Hematopoietic multipotent progenitor cell treated with erythropoietin and hydrocortisone succinate and interleukin-3 and kit ligand, for 17 days (in vitro differentiated cells): Measurements from ENCODE around the gene TMEM259.

Experiments used
- DNase-seq: peaks from one replicate; pipeline ENCODE4 v3.0.0-alpha.2; 2015; ENCODE audit warnings: low spot score

Gene TMEM259

DNA sequence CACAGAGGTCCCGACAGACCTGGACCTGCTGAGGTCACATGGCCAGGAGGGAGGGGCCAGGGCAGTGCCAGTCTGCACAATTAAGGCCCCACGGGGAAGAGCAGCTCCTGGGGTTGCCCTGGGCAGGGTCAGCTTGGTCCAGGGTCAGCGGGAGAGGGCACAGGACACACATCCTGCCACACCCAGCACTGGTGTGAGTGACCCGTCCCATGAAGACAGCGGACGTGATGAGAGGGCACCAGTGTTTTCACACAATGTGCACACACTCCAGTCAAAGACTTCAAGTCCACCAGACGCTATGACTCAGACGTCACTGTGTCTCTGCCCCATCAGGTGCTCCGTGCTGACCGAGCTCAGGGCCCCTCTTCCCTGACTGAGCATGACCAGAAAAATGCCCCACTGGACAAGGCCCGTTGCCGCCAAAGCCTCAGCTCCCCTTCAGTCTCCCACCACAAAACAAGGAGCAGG, 4.2 kb downstream of the TMEM259 start:
- DNase-seq: no peak

DNA sequence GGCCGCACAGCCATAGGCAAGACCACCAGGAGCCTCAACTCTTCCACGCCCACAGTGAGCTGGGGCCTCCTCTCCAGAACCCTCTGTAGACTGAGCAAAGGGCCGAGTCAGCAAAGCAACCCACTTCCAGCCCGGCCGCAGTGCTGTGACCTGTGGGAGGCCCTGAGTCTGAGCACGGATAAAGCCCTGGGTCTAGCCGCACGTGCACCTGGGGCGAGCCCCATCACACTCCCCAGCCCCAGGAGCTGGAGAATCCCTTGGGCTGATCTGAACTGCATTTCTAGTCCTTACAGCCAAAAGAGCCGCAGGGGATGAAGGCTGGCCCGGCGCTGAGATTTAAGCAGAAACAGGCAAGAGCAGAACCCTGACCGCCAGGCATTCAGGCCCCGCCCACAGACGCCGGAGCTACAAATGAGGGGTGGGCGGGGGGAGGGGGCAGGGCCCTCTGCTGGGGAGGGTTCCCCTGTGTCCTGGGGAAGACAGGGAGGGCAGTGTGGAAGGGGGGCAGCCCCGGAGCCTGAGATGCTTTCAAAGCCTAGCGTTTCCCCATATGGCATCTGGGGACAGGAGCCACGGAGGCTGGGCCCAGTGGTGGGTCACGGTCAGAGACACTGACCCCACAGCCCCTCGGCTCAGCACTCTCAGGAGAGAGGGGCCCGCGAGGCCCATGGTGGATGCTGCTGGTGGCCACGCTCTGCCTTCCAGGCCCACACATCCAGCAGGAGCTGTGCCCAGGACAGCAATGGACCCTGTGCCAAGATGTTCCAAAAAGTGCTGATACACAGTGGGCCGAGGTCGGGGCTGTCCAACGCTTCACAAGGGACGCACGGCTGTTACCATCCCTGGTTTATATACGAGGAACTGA, 4.9 kb downstream of the TMEM259 start:
- no peak for DNase-seq

DNA sequence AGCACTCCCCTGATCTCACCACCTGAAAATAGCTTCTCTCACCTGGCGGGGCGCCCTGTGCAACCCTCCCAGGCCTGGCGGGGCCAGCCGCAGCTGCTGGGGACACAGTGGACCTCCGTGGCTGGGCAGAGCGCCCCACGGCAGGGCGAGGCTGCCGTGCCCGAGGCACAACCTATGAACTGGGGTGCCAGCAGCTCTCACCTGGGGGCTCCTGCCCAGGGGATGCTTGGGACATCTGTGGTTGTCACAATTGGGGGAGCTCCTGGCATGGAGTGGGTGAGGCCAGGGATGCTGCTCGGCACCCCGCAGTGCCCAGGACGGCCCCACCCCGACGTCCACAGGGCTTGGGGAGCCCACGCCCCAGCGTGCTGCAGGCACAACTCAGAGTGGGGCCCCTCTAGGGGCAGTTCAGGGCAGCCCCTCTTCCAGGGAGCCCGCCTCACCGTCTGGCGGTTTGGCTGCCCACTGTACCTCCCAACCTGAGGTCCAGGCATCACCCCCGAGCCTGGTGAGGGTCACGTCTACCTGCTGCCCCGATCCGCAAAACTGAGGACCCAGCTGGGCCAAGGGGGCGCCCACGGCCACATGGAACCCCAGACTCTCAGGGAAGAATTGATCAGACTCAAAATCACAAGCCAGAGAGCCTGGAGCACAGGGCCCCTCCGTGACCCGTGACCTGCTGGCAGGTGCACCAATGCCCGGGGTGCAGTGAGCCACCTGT, 5.7 kb downstream of the TMEM259 start:
- DNase-seq: no peak

DNA sequence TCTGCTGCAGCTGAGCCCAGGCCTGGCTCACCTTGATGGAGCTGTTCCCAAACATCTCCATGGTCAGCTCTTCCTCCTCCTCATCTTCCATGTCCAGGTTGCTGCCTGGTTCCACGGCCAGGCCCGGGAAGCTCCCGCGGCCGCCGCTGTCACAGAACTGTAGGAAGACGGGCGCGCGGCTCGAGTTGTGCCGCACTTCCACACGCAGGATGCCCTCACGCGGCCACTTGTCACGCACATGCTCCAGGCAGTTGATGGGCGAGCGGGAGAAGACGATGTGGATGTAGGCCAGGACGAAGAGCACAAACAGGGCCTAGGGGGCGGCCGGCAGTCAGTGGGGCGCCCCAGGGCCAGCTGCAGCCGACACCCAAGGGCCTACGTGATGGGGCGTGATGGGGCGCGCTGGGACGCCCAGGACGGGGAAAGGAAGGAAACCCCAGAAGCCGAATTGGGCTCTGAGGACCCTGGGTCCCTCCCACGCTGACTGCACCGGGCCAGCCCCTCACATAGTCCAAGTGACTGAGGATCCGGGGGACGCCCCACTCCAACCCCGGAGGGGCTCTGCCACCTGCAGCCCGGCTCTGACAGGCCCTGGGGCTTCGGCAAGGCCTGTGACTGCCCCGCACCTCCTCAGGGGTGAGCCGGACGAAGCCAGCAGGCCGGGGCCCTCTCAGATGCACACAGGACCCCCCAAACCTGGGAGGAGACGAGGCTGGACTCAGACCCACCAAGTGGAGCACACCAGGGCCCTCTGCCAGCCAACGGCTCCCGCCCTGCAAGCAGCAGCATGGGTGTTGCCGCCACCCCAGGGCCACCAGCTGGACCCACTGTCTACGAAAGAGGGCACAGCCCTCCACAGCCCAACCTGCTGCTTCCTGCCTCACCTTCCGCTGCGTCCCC, 6.5 kb downstream of the TMEM259 start:
- DNase-seq: no peak

DNA sequence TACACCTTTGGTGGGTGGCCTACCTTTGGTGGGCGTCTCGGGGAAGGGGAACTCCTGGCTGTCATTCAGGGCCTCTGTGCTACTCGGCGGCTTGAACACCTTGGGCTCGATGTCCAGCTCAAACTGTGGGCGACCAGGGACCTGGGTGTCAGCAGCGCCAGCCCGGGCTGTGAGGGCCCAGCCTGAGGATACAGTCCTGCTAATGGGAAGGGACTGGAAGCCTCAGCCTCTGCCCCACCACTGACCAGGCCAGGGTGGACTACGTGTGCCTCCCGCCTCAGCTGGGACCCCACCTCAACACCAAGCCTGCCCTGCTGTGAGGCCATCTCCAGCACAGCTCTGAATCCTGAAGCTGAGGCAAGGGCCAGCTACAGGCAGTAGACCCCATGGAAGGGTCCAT, 7.7 kb downstream of the TMEM259 start:
- DNase-seq: no peak

DNA sequence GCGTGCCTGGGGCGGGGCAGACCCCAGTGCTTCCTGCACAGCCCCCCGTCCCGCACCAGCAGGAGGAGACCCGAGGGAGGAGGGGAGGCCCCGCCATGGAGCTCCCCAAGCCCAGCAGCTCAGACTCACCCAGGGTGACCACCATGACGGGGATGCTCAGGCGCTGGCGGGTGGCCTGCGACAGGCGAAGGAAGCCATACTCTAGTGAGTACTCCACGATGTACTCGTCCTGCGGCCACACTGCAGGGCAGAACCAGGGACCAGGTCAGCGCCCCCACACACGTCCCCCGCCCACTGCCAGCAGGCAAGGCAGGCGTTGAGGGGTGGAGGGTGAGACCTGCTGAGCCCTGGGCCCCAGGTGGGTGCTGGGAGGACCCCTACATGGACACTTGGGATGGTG, 8.6 kb downstream of the TMEM259 start:
- DNase-seq: no peak

DNA sequence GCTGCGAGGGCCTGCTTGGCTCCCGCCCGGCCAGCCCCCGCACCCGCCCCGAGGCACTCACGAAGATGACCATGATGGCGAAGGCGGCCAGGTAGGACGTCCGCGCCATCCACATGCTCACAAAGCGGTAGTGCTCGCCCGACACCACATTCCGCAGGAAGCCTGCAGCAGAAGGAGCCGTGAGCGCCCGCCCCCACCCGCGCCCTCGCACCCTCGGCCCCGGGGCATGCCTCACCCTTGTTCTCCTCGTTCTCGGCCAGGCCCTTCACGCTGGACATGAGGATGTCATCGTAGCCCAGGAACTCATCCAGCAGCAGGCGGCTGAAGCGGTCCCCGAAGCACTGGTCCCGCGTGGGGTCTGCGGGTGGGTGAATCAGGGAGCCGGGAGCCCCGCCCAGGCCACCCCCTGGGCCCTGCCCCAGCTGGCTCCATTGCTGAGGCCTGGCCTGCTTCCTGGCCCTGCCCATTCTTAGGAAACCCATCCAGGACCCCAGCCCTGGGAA, 9.0 kb downstream of the TMEM259 start:
- DNase-seq: no peak

DNA sequence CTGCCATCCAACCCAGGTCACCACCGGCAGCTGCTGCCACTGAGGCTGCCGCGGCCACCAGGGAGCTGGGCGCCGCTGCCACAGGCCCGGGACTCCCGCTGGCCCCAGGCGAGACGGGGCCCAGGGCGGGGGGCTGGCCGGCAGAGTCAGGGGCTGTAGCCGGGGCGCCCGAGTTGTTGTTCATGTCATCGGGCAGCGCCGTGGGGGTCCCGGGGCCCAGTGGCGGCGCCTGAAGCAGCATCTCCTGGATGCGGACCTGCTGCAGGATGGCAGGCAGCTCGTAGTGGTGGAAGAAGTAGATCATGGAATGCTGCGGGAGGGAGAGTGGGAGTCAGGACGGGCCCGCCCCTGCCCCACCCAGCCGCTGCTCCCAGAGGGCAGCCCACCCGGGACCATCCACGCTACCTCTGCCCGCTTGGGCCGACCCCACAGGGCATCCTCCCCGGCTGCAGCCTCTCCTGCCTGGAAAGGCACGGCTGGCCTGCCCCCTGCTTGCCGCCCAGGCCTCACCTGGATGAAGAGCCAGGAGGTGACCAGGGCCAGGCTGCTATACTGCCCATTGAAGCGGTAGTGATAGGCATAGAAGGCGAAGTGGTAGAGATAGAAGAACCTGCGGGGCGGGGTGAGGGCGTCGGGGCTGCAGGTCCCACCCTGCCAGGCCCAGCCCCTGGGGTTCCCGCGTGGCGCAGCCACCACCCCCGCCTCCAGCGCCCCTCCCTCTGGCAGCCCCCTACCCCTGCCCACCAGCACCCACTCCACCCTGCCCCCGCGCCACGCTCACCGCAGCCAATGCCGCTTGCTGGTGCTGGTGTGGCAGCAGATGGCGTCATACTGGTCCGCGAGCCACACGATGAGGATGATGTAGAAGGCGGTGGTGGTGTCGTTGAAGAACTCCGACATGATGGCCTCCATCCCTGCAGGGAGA, 10.1 kb downstream of the TMEM259 start:
- DNase-seq: no peak

DNA sequence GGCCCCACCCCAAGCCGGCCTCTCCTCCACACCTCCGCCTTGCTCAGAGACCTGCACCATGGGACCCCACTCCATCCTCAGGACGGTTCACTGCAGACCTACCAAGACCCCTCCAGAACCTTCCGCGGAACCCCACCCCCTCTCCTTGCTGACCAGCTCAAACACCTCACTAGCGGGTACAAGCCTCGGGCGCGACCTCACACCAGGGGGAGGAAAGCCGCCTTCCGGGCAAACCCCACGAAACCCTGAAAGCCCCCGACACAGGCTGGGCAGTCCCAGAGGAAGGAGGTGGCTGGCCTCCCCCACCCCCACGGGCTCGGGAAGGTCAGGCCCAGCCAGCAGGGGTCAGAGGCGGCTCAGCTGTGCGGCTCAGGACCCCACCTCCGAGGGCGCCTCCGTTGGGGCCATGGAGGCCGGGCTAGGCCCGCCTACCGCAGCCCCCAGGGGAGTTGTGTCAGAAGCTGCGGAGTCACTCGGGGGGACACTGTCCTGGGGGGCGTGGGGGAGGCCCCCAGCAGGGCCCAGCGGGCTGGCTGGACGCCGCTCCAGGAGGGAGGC, 10.9 kb downstream of the TMEM259 start:
- no peak for DNase-seq

DNA sequence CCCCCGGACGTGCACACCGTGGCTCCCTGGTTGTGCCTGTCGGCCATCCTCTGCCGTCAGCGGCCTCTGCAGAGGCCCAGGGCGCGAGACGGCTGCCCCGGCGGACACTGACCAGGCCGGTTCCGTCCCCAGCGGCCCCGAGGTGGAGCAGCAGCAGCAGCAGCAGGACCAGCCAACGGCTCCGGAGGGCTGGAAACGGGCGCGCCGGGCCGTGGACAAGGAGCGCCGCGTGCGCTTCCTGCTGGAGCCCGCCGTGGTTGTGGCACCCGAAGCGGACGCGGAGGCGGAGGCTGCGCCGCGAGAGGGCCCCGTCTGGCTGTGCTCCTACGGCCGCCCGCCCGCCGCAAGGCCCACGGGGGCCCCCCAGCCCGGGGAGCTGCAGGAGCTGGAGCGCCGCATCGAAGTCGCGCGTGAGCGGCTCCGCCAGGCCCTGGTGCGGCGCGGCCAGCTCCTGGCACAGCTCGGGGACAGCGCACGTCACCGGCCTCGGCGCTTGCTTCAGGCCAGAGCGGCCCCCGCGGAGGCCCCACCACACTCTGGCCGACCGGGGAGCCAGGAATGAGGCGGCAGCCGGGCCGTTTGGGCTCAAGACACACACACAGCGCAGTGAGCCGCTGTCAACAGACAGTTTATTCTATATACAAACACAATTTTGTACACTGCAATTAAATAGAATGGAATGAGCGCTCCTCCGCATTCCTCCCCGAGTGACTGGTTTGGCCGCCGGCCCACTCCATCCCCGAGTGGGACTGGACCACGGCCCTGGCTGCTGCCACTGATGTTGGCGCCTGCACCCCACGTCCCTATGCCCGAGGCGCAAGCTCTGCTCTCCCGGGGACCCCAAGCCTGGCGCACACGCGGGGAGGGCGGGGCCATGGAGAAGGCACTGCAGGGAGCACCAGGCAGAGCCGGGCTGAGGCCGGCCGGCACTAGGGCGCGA, 11.6 kb downstream of the TMEM259 start:
- DNase-seq: no peak

DNA sequence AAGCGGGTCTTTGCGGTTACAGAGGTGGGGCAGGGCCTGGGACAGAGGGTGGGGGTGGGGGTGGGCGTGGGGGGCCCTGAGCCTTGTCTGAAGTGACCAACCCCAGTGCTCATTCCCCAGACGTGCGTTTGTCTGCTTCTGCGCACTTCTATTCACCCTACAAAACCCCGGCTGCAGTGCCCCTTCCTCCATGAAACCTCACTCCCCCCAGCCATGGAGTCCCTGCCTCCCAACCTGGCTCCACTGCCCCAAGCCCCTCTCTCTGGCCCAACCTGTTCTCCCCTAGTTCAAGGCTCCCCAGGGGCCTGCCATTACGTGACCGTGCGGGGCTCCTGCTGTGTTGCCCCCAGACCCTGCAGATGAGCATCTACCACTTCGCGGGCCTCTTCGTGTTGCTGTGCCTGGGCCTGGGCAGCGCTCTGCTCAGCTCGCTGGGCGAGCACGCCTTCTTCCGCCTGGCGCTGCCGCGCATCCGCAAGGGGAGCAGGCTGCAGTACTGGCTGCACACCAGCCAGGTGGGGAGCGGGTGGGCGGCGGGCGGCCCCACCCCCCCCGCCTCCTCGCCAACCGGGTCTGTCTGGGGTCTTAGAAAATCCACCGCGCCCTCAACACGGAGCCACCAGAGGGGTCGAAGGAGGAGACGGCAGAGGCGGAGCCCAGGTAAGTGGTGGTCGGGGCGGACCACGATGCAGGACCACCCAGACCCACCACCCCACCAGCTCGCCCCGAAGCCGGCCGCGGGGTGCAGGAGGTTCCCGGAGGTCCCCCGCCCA, 12.5 kb downstream of the TMEM259 start:
- DNase-seq: no peak

DNA sequence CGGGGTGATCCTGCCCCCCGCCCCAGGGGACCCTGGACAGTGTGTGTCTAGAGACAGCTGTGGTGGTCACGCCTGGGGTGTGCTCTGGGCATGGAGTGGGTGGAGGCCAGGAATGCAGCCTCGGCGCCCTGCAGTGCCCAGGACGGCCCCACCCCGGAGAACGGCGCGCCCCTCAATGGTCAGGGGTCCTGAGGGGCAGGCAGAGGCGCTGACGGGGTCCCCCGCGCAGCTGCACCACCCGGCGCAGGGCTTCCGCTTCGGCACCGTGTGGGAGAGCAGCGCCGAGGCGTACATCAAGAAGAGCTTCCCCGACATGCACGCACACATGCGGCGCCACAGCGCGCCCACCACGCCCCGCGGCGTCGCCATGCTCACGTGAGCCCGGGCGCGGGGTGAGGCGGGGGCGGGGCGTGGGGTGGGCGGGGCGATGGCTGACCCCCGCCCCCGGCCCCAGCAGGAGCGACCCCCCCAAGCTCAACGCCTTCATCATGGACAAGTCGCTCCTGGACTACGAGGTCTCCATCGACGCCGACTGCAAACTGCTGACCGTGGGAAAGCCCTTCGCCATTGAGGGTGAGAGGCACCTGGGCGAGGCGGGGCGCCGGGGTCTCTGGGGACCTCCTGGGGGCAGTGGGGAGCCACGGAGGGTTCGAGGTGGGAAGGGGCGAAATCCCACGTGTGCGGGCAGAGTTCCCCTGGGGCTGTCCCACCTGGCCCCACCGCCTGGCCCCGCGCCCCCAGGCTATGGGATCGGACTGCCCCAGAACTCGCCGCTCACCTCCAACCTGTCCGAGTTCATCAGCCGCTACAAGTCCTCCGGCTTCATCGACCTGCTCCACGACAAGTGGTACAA, 13.3 kb downstream of the TMEM259 start:
- DNase-seq: no peak

DNA sequence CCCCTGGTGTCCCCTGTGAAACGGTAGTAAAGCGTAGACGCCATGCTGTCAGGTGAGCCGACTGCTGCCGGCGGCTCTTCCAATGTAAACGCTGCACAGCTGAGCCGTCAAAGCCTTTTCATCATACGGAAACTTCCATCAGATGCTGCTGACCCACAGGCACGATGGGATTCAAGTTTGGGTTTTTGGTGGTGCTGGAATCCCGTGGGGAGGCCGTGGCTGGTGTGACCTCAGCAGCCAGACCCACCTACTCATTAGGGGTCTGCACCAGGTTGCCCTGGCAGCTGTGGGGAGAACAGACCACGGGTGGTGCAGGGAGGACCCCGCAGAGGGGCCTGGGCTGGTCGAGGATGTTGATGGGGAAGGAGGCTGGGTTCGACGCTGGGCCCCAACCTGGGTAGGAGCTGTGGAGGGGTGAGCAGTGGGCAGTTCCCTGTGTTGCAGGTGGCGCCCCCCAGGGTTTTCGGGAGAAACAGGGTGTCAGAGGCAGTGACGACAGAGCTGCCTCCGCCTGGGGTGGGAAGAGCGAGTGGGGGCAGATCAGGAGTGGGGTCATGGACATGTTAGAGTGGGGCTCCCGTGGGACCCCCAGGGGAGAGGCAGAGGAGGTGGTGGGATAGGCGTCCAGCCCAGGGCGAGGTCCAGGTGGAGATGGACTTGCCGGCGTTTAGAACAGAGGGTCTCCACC, 14.1 kb downstream of the TMEM259 start:
- DNase-seq: no peak

DNA sequence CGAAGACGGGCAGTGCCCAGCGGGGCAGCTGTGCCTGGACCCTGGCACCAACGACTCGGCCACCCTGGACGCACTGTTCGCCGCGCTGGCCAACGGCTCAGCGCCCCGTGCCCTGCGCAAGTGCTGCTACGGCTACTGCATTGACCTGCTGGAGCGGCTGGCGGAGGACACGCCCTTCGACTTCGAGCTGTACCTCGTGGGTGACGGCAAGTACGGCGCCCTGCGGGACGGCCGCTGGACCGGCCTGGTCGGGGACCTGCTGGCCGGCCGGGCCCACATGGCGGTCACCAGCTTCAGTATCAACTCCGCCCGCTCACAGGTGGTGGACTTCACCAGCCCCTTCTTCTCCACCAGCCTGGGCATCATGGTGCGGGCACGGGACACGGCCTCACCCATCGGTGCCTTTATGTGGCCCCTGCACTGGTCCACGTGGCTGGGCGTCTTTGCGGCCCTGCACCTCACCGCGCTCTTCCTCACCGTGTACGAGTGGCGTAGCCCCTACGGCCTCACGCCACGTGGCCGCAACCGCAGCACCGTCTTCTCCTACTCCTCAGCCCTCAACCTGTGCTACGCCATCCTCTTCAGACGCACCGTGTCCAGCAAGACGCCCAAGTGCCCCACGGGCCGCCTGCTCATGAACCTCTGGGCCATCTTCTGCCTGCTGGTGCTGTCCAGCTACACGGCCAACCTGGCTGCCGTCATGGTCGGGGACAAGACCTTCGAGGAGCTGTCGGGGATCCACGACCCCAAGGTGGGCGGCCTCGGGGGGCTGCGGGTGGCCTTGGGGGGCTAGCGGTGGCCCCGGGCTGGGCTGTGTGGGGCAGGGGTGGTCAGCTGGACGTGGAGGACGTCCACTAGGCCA, 15.9 kb downstream of the TMEM259 start:
- DNase-seq: no peak

DNA sequence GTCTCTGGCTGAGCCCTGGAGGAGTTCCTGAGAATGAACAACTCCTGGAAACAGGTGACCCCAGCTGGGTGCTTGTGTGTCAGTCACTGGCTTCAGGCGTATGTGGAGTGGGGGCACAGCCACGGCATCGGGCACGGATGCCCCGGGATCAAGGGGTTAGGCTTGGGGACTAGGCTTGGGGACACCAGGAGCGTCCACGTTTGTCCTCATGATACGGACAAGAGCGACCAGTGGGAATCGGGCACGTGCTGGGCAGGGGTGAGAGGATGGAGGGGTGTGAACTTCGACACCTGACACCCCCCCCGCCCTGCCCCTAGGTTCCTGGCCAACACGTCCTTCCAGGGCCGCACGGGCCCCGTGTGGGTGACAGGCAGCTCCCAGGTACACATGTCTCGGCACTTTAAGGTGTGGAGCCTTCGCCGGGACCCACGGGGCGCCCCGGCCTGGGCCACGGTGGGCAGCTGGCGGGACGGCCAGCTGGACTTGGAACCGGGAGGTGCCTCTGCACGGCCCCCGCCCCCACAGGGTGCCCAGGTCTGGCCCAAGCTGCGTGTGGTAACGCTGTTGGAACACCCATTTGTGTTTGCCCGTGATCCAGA, 16.6 kb downstream of the TMEM259 start:
- DNase-seq: no peak

DNA sequence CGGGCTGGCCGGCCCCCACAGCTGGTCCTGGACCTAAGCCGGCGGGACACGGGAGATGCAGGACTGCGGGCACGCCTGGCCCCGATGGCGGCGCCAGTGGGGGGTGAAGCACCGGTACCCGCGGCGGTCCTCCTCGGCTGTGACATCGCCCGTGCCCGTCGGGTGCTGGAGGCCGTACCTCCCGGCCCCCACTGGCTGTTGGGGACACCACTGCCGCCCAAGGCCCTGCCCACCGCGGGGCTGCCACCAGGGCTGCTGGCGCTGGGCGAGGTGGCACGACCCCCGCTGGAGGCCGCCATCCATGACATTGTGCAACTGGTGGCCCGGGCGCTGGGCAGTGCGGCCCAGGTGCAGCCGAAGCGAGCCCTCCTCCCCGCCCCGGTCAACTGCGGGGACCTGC, 17.6 kb downstream of the TMEM259 start:
- no peak for DNase-seq
